H9 (cell line): ENCODE data around the gene C1orf21. TPM values are rescaled to one million over a fixed set of nuclear protein-coding genes. Genes with fewer than 3 reads are reported as not detected.

Experiments
- DNase-seq: peaks from one replicate; pipeline ENCODE4 v3.0.0-alpha.2; 2017
- H2AFZ ChIP-seq: one replicate; pipeline ENCODE4 v1.6.1; 2013; ENCODE audit warnings: mild to moderate bottlenecking, low read length, control low read depth, moderate library complexity
- H2AK5ac ChIP-seq: 2 replicates; pipeline ENCODE4 v1.6.1; 2013; ENCODE audit warnings: low read length, control low read depth, mixed read lengths; ENCODE audit not compliant: insufficient read length
- H2BK120ac ChIP-seq: one replicate; pipeline ENCODE4 v1.6.1; 2013; ENCODE audit warnings: low read depth, mild to moderate bottlenecking, low read length, control low read depth, inconsistent platforms; ENCODE audit not compliant: poor library complexity, severe bottlenecking
- H2BK12ac ChIP-seq: 2 replicates; pipeline ENCODE4 v1.6.1; 2013; ENCODE audit warnings: low read length, control low read depth, mixed read lengths, low read depth; ENCODE audit not compliant: insufficient read length
- H2BK15ac ChIP-seq: 2 replicates; pipeline ENCODE4 v1.6.1; 2013; ENCODE audit warnings: low read depth, low read length, control low read depth
- H2BK20ac ChIP-seq: one replicate; pipeline ENCODE4 v1.6.1; 2013; ENCODE audit warnings: low read depth, mild to moderate bottlenecking, low read length, control low read depth, inconsistent platforms; ENCODE audit not compliant: poor library complexity, severe bottlenecking
- H2BK5ac ChIP-seq: 2 replicates; pipeline ENCODE4 v1.6.1; 2013; ENCODE audit warnings: low read length, control low read depth, mixed read lengths; ENCODE audit not compliant: insufficient read length
- H3K14ac ChIP-seq: 2 replicates; pipeline ENCODE4 v1.6.1; 2013; ENCODE audit warnings: low read length, control low read depth; ENCODE audit not compliant: insufficient read depth
- H3K18ac ChIP-seq: 2 replicates; pipeline ENCODE4 v1.6.1; 2013; ENCODE audit warnings: low read depth, mild to moderate bottlenecking, mixed read lengths, low read length, control low read depth; ENCODE audit not compliant: insufficient read length
- H3K23ac ChIP-seq: 2 replicates; pipeline ENCODE4 v1.6.1; 2013; ENCODE audit warnings: low read length, control low read depth, mixed read lengths, low read depth; ENCODE audit not compliant: insufficient read length
- H3K23me2 ChIP-seq: 2 replicates; pipeline ENCODE4 v1.6.1; 2013; ENCODE audit warnings: low read depth, mild to moderate bottlenecking, mixed read lengths, low read length, control low read depth; ENCODE audit not compliant: insufficient read length, poor library complexity, severe bottlenecking
- H3K27ac ChIP-seq: 2 replicates; pipeline ENCODE4 v1.5.1; 2013; ENCODE audit warnings: low read length, control low read depth, mixed read lengths, low read depth; ENCODE audit not compliant: insufficient read length
- H3K27me3 ChIP-seq: 2 replicates; pipeline ENCODE4 v1.6.1; 2013; ENCODE audit warnings: low read length, control low read depth, inconsistent platforms; ENCODE audit not compliant: insufficient read depth
- H3K4ac ChIP-seq: 2 replicates; pipeline ENCODE4 v1.6.1; 2013; ENCODE audit warnings: low read depth, mild to moderate bottlenecking, control low read depth, inconsistent platforms, low read length, moderate library complexity
- H3K4me1 ChIP-seq: 2 replicates; pipeline ENCODE4 v1.6.1; 2013; ENCODE audit warnings: low read length, control low read depth, inconsistent platforms; ENCODE audit not compliant: insufficient read depth
- H3K4me2 ChIP-seq: 2 replicates; pipeline ENCODE4 v1.6.1; 2013; ENCODE audit warnings: low read length, control low read depth, mixed read lengths; ENCODE audit not compliant: insufficient read length, insufficient read depth
- H3K56ac ChIP-seq: 2 replicates; pipeline ENCODE4 v1.6.1; 2013; ENCODE audit warnings: low read depth, mild to moderate bottlenecking, mixed read lengths, low read length, control low read depth; ENCODE audit not compliant: insufficient read length
- H3K79me1 ChIP-seq: 2 replicates; pipeline ENCODE4 v1.6.1; 2013; ENCODE audit warnings: low read depth, mild to moderate bottlenecking, moderate library complexity, low read length, control low read depth, inconsistent platforms; ENCODE audit not compliant: insufficient read depth, poor library complexity, severe bottlenecking
- H3K79me2 ChIP-seq: 2 replicates; pipeline ENCODE4 v1.6.1; 2013; ENCODE audit warnings: low read length, control low read depth, inconsistent platforms; ENCODE audit not compliant: insufficient read depth
- H3K9ac ChIP-seq: 2 replicates; pipeline ENCODE4 v1.6.1; 2013; ENCODE audit warnings: low read length, control low read depth, mixed read lengths; ENCODE audit not compliant: insufficient read length; ENCODE audit errors: extremely low read depth
- H3K9me3 ChIP-seq: one replicate; pipeline ENCODE4 v1.6.1; 2013; ENCODE audit warnings: low read depth, low read length, inconsistent platforms; ENCODE audit not compliant: control insufficient read depth
- H3T11ph ChIP-seq: one replicate; pipeline ENCODE4 v1.6.1; 2013; ENCODE audit warnings: mild to moderate bottlenecking, low read length, control low read depth, inconsistent platforms
- H4K20me1 ChIP-seq: one replicate; pipeline ENCODE4 v1.6.1; 2013; ENCODE audit not compliant: control insufficient read depth, insufficient read length, insufficient read depth
- H4K5ac ChIP-seq: 2 replicates; pipeline ENCODE4 v1.6.1; 2013; ENCODE audit warnings: low read depth, mild to moderate bottlenecking, mixed read lengths, low read length, control low read depth; ENCODE audit not compliant: insufficient read length
- H4K8ac ChIP-seq: replicated peaks from 2 replicates; pipeline ENCODE4 v1.6.1; 2013; ENCODE audit warnings: low read length, control low read depth, mixed read lengths, low read depth; ENCODE audit not compliant: insufficient read length
- H4K91ac ChIP-seq: 2 replicates; pipeline ENCODE4 v1.6.1; 2013; ENCODE audit warnings: low read depth, mild to moderate bottlenecking, moderate library complexity, mixed read lengths, low read length, control low read depth; ENCODE audit not compliant: insufficient read length
- H3K27ac Mint-ChIP-seq, 3 experiments: 2 replicates in 2 of 3; 3 replicates in 1 of 3; pipeline ENCODE4 v1.8.0; 2020 to 2021; ENCODE audit warnings: mixed read lengths in 3 of 3, mild to moderate bottlenecking in 1 of 3, moderate library complexity in 1 of 3
- H3K27me3 Mint-ChIP-seq: 2 replicates; pipeline ENCODE4 v1.8.0; 2021; ENCODE audit warnings: low read depth, mild to moderate bottlenecking, moderate library complexity, mixed read lengths
- H3K36me3 Mint-ChIP-seq, 3 experiments: 2 replicates in 2 of 3; 3 replicates in 1 of 3; pipeline ENCODE4 v1.8.0; 2020 to 2021; ENCODE audit warnings: low read depth in 3 of 3, mixed read lengths in 3 of 3; ENCODE audit not compliant: insufficient read depth in 1 of 3
- H3K4me1 Mint-ChIP-seq, 2 experiments: 2 replicates each; pipeline ENCODE4 v1.8.0; 2020; ENCODE audit warnings: mixed read lengths in 2 of 2
- H3K4me3 Mint-ChIP-seq, 2 experiments: 2 replicates in 1 of 2; 3 replicates in 1 of 2; pipeline ENCODE4 v1.8.0; 2020 to 2021; ENCODE audit warnings: mild to moderate bottlenecking in 2 of 2, mixed read lengths in 2 of 2, moderate library complexity in 1 of 2
- H3K9me3 Mint-ChIP-seq, 2 experiments: 2 replicates in 1 of 2; 3 replicates in 1 of 2; pipeline ENCODE4 v1.8.0; 2020; ENCODE audit warnings: mild to moderate bottlenecking in 2 of 2, mixed read lengths in 2 of 2, moderate library complexity in 1 of 2
- WGBS: extraction: QIAGEN DNeasy Blood & Tissue Kit; methylation state at CpG from one replicate; pipeline ENCODE4 v1.1.7; 2013; ENCODE audit warnings: missing lambda C conversion rate, low lambda C conversion rate, mixed read lengths; ENCODE audit not compliant: insufficient read length; ENCODE audit errors: extremely low coverage; 5-methylcytosine and 5-hydroxymethylcytosine counted together
- total RNA-seq: library from RNA; stranded (reverse); gene quantifications from 2 replicates; pipeline ENCODE4 v1.2.1, GENCODE V29; 2021
- TF ChIP-seq, protein P1 (sequence below): fragments of 200-600 bp; sonication (generic); conservative IDR thresholded peaks from 3 replicates; pipeline ENCODE4 v1.8.0; 2021; ENCODE audit warnings: antibody characterized with exemption, mild to moderate bottlenecking

The C1orf21 gene
- total RNA-seq, 1 experiment from 2014 or later: 36.0 TPM

DNA sequence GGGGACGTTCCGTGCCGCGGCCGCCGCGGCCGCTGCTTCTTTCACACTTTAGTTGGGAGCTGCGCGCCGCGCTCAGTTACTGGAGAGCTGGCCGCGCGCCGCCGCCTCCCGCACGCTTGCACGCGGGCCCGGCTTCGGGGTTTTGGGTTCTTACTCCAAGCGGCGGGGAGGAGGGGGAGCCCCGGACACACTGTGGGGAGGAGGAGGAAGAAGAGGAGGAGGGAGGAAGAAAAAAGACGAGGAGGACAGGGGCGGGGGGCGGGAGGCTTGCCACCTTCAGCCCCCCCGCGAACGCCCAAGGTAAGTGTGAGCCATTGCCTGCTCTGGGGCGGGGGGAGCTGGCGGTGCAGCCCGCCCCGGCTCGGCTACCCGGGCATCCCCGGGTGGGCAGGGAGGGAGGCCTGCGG is 243 bp downstream of the C1orf21 start:
- H3K4me1 Mint-ChIP-seq: peaks cover 65 to 74% of the 10 kb centered on the region in 2 experiments
- Histone ChIP-seq H2BK5ac (no peak overlapping the region), H3T11ph (no peak overlapping the region), H4K91ac (no peak overlapping the region), H3K14ac (no peak overlapping the region), H3K79me1 (no peaks in the 10 kb centered on the region), H4K20me1 (no peaks in the 10 kb centered on the region), H3K4ac (no peak overlapping the region), H3K18ac (no peak overlapping the region), H3K9ac (no peak overlapping the region), H4K5ac (no peak overlapping the region), H2AK5ac (no peak overlapping the region), H3K23ac (no peak overlapping the region), H2BK12ac (no peak overlapping the region), H3K79me2 (peaks cover 4% of the 10 kb centered on the region; the same call in 1 of the 2 replicates), H3K9me3 (no peaks in the 10 kb centered on the region), H4K8ac (no peak overlapping the region), H3K4me1 (peaks cover 17% of the 10 kb centered on the region; the same call in 1 of the 2 replicates), H2AFZ (no peak overlapping the region), H3K27me3 (no peaks in the 10 kb centered on the region), H2BK15ac (no peak overlapping the region), H3K23me2 (peaks cover 14% of the 10 kb centered on the region), H2BK20ac (no peak overlapping the region), H3K4me2 (peak overlapping the region; percentile 46), H3K56ac (no peak overlapping the region), H3K27ac (no peak overlapping the region), H2BK120ac (no peak overlapping the region)
- H3K27me3 Mint-ChIP-seq: peaks cover 22% of the 10 kb centered on the region
- peak overlapping the region; percentile 81 to 91 for H3K4me3 Mint-ChIP-seq
- 0 out of 7 replicates have a peak overlapping the region, but pooled peaks of 1 of the 3 experiments have one; percentile 33 for H3K27ac Mint-ChIP-seq
- WGBS: no CpG with 5 or more reads among the region's 40 CpGs
- TF ChIP-seq, protein P1, sequence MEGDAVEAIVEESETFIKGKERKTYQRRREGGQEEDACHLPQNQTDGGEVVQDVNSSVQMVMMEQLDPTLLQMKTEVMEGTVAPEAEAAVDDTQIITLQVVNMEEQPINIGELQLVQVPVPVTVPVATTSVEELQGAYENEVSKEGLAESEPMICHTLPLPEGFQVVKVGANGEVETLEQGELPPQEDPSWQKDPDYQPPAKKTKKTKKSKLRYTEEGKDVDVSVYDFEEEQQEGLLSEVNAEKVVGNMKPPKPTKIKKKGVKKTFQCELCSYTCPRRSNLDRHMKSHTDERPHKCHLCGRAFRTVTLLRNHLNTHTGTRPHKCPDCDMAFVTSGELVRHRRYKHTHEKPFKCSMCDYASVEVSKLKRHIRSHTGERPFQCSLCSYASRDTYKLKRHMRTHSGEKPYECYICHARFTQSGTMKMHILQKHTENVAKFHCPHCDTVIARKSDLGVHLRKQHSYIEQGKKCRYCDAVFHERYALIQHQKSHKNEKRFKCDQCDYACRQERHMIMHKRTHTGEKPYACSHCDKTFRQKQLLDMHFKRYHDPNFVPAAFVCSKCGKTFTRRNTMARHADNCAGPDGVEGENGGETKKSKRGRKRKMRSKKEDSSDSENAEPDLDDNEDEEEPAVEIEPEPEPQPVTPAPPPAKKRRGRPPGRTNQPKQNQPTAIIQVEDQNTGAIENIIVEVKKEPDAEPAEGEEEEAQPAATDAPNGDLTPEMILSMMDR: no peak
- DNase-seq: no peak
- H3K36me3 Mint-ChIP-seq: peaks cover 0 to 9% (median 0%) of the 10 kb centered on the region in 3 experiments; a peak in 1 of 7 replicates
- H3K9me3 Mint-ChIP-seq: peaks cover 0 to 3% of the 10 kb centered on the region in 2 experiments; a peak in 2 of 5 replicates
